NOMO-1 treated with dmso at 0.1 percent for 144 hours (cell line): Measurements from ENCODE around the gene SORCS2.

ENCODE experiments used
- DNase-seq: peaks from one replicate; lab custom pipeline; 2025; ENCODE audit not compliant: unreplicated experiment; lab: John Stamatoyannopoulos, UW

Gene SORCS2

DNA sequence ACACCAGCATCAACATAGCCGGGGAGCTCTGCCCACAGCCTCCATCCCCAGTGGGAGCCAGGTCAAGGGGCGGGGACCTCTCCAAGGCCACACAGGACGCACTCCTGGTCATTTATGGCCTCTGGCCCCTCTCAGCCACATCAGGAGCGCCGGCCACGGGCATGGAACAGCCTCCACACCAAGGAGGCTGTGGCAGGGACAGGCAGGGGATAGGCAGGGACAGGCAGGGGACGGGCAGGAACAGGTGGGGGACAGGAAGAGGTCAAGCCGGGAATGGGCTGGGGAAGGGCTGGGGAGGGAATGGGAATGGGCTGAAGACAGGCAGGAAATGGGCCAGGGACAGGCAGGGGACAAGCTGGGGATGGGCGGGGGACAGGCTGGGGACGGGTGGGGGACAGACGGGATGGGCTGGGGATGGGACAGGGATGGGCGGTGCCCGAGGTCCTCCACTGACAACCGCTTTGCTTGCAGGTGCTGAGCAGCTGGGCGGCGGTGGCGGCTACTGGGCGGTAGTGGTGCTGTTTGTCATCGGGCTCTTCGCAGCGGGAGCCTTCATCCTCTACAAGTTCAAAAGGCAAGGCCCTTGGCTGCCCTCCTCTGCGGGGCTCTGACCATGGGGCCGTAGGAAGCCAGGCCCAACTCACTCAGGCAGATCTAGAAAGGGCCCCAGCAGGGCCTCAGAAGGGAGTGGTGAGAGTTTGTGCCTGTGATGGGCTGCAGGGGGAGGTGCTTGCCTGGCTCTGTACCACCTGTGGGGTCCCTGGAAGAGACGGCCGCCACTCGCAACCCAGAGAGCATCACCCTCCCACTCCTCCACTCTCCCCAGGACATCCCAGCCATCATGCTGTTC is 541.7 kb downstream of the SORCS2 start:
- no peak for DNase-seq

DNA sequence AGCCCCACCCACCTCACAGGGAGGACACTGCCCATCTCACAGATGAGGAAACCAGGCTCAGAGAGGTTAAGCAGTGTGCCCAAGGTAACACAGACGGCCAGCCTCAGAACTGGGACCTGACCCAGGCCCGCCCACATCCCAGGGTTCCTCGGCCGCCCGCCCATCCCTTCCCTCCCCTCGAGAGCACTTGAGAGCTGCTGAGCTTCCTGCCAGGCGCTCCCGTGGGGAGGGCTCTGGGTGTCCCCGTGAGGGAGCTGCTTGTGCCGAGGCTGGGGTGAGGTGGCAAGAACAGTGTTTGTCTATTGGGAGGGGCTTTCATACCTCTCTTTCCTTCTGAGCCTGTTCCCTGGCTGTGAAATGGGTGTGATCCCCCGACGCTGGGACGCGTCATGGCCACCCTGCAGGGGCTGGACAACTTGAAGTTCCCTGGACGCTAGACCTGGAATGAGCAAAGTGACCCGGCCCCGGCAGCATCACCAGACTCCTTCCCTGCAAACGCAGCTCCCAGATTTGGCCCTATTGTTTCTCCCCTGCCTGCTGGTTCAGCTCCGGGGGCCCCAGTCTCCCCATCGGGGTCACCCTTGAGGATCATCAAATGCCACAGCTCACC is 542.4 kb downstream of the SORCS2 start:
- no peak for DNase-seq

DNA sequence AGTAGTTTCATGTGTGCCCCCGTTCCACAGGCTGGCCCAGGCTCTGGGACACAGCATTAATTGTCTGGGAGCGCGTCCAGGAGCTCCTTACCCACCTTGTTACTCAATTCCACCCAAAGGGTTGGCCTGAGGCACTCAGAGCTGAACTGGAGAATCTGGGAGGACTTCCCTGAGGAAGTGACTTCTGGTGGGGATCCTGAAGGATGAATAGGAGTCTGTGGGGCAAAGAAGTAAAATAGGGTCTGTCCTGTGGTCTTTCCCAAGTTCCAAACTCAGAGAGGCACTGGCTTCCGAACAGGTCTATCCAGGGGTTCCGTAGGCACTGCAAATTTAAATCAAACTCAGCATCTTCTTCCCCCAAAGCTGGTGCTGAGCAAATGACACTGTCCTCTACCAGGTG is 543.1 kb downstream of the SORCS2 start:
- DNase-seq, result no peak

GRCh38 chr4:7735961-7736360 is 543.6 kb downstream of the SORCS2 start:
- no peak for DNase-seq

DNA sequence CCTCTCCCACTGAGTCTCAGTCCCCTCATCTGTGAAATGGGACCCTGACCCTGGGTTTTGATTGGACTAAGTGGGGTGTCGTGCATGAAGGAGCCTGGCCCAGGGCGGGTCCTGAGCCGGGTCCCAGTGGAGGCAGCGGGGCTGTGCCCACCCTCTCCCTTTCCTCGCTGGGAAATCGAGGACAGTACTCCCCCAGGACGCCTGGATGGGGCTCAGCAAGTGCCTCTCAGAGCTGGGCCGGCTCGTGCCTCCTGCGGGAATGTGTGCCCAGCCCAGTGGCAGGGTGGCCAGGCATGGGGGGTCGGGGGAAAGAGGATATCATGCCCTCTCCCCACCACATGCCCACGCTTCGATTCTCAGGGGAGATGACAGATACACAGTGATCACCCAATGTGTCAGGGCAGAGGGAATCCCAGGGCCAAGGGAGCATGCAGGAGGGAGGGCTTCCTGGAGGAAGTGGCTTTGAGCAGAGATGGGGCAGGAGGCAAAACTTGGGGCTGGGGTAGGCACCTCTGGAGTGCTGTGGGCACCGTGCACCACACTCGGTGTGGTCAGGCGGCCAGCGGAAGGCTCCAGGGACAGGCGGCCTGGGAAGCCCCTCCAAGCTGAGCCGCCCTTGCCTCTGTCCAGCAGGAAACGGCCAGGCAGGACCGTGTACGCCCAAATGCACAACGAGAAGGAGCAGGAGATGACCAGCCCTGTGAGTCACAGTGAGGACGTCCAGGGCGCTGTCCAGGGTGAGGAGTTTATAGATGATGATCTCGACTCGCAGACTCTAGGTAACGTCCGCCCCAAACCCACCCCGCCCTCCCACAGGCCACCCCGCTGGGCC is 544.3 kb downstream of the SORCS2 start:
- DNase-seq, result no peak

- no peak for DNase-seq
These were observed 544.9 kb downstream of the SORCS2 start for GRCh38 chr4:7737268-7737645.

DNA sequence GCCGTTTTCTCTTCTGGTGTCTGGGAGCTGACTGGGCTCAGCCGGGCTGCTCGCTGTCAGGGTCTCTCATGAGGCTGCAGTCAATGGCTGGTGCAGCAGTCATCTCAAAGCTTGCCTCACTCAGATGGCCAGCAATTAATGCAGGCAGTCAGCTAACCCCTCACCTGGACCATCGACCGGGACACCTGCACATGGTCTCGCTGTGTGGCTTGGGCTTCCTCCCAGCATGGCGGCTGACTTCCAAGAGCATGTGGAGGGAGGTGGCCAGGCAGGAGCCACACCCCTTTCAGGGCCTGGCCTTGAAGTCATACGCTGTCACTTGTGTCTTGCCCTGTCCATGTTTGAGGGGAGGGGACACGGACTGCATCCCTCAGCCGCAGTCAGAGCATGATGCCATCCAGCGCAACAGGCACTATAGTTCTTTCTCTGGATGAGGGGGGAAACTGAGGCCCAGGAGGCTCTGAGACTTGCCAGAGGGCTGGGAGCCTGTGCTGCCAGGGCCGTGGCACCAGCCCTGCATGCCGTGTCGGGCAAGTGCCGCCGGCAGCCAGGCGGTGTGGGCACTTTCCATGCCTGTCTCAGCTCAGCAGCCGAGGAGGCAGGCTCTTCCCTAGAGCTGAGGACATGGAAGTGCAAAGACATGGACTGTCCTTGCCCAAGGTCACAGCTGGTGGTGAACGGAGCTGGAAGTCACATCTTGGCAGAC is 545.6 kb downstream of the SORCS2 start:
- DNase-seq, result no peak

DNA sequence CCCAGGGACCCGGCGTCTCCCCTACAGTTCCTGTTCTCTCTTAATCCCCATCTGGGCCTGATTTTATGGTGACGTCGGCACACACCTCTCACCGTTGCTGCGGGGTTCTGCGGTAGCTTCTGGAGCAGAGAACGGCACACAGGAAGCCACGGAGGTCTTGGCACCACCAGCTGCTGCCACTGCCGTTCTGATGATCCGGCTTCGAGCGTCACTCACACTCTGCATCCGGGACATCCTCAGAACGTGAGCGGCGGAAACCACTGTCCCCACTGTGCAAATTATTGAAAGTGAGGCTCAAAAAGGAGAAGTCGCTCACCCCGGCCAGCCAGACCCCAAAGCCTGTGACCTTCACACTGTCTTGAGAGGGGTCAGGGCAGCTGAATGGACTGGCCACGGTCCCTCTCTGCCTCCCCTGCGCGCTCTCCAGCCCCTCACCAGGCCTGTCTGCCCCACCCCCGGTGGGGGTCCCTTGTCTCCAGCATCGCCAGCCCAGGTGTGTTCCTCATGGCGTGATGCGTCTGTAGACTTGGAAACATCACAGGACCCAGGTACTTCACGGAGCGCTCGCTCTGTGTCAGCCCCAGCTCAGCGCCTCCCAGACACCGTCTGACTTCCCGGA is 546.2 kb downstream of the SORCS2 start:
- DNase-seq, result no peak

GRCh38 chr4:7739077-7739917 is 547.0 kb downstream of the SORCS2 start:
- no peak for DNase-seq

DNA sequence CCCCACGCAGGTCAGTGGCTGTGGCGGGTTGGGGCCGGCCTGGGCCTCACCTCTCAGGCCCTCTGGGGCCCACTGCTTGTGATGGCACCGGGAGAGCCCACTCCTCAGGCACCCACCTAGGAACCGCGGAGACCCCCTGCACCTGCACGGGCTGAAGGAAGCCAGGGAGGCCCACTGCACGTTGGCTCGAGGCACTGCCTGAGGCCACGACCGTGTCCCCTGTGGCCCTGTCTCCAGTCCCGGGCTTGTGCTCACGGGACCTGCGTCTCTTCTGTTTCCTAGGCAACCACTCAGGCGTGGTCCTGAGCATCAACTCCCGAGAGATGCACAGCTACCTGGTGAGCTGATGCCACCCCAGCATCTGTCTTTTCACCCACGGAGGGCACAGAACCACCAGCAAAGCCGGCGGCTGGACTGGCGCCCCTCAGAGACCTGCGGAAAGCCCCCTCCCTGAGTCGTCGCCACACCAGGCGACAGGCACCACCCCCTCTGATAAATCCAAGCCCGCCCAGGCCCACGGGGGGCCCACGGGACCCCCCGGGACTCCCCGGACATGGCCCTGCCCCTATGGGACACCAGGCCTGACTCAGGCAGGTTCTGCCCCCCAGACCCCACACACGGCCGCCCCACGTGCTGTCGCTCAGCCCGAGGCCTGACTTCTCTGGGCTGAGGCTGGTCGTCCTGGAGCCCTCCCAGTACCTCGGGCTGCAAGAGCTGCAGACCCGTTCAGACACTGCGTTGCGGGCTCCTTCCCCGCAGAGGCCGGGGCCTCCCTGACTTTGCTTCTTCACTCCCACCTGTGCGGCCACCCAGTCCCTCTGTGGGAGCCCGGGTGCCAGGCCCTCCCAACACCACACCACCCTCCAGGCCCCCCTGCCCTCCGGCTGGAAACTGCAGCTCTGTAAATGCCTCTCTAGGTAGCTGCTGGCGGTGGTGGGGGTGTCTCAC is 547.9 kb downstream of the SORCS2 start:
- no peak for DNase-seq

- no peak for DNase-seq
These were observed 548.7 kb downstream of the SORCS2 start for GRCh38 chr4:7740866-7741525.

DNA sequence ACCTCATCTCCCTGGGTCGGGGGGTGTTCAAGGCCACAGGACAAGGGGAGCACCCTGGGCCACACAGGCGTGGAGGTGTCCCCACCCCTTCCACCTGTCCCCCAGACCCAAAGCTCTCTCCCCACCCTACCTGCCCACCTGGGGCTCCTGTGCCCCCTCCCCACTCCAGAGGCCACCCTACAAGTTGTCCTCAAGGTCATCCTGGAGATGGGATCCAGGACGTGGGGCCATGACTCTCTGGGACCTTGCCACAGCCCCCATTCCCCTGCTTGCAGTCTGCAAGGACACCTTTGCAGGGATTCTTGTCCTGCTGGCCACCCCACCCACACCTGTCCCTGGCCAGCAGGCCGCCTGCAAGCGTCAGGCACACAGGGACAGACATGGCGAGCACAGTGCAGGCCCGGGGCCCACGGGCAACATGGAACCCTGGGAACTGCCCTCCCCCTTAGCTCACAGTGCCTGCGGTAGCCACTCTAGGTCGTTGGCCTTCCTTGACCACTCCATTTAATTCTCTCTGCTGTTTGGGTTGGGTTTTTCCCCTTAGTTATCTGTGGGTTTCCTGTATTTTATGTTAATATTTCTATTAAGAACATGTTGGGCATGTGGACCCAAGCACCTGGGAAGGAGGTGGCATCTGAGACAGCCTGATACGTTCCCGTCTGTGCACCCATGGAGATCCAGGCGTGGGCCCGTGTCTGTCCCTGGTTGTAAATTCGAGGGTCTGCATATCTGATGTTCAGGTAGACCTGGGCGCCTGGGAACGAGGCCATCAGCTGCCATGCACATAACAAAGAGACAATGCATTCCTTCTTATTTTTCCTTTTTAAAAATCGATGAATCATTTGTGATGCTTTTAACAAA is 549.8 kb downstream of the SORCS2 start:
- DNase-seq, result no peak

GRCh38 chr4:7742807-7743280 is 550.5 kb downstream of the SORCS2 start:
- DNase-seq, result no peak

DNA sequence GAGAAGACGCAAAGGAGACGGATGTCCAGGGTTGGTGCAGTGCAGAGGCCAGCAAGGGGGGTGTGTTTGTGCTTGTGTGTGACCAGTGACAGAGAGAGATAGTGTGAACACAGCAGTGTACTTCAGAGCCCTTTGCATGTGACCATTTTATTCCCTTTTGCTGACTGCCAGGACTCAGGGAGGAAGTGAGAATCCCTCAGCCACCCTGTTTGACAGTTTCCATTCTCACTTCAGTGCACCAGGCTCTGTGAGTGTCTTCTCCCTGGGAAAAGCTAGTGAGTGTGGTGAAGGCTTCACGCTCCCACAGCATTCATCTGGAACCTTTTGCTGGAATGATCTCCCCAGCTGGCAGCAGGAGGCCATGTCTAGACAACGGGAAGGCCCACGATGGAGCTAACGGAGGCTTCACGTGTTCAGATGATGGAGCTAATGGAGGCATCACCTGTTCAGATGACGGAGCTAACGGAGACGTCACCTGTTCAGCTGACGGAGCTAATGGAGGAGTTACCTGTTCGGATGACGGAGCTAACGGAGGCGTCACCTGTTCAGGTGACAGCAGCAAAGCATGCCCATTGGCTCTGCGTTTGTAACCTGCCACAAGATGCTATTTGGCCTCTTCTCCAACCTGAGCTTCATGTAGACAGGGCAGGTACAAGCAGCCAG is 551.9 kb downstream of the SORCS2 start:
- DNase-seq, result peak; percentile 36

- no peak for DNase-seq
These were observed 553.1 kb downstream of the SORCS2 start for GRCh38 chr4:7745301-7745885.

DNA sequence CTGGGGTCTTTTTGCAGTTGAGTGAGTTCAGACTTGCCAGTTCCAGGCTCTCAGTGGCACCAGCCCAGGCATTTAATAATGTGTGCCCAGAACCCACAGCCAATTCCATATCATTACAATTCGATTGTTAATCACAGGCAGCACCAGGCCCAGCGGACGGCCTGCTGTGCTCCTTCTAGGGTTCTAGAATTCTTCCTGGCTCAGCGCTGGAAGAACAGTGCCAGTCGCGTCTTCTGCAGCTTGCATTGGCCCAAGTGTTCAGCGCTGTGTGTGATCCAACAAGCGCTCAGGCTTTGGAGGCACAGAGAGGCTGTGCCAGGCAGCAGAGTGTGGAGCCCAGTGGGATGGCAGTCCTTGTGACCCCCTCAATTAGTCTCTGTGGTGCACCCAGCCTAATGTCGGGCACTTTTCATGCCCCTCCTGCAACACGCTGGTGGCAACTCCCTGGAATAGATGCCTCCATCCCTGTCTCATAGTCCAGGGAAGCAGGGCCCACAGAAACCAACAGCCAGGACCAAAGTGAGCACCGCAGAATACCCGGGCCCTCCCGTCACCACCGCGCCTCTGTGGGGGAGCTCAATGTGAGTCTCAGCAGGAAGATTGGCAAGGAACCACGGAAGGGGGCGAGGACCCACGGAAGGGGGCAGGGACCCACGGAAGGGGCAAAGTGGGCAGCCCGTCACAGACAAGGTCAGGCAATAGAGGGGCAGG is 554.2 kb downstream of the SORCS2 start:
- DNase-seq, result no peak
